ENCODE data around the gene ZNF90.

The ZNF90 gene

GRCh38 chr19:20153281-20153680 is 75.5 kb downstream of the ZNF90 start:
- Mint-ChIP-seq H3K27me3 (no peaks in the 10 kb centered on the region), H3K27ac (no peak overlapping the region), H3K9me3 (peaks cover 9% of the 10 kb centered on the region), H3K4me3 (no peak overlapping the region), H3K36me3 (ENCODE audit: low read depth) (no peaks in the 10 kb centered on the region), H3K4me1 (ENCODE audit: low read depth) (no peaks in the 10 kb centered on the region)

GRCh38 chr19:20154636-20155035 is 76.8 kb downstream of the ZNF90 start:
- H3K27me3 Mint-ChIP-seq: no peaks in the 10 kb centered on the region
- peaks cover 17% of the 10 kb centered on the region for H3K9me3 Mint-ChIP-seq
- H3K27ac Mint-ChIP-seq: no peak overlapping the region
- H3K4me3 Mint-ChIP-seq: no peak overlapping the region
- no peaks in the 10 kb centered on the region for H3K36me3 Mint-ChIP-seq (ENCODE audit: low read depth)
- no peaks in the 10 kb centered on the region for H3K4me1 Mint-ChIP-seq (ENCODE audit: low read depth)

GRCh38 chr19:20162821-20163220 is 85.0 kb downstream of the ZNF90 start:
- Mint-ChIP-seq H3K4me1 (ENCODE audit: low read depth) (peaks cover 23% of the 10 kb centered on the region), H3K36me3 (ENCODE audit: low read depth) (peaks cover 8% of the 10 kb centered on the region), H3K4me3 (no peak overlapping the region), H3K9me3 (peaks cover 33% of the 10 kb centered on the region), H3K27me3 (no peaks in the 10 kb centered on the region), H3K27ac (no peak overlapping the region)

DNA sequence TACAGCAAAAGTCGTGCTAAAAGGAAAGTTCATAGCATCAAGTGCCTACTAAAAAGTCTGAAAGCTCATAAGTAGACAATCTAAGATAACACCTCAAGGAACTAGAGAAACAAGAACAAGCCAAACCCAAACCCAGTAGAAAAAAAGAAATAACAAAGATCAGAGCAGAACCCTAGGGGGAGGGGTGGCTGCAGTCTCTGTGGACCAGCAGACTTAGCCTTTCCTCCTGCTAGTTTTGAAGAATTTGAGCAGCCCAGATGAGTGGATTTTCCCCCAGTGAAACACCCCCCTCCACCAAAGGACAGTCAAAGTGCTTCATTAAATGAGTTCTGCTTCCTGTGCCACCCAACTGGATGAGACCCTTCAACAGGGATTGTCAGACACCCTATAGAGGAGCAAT is 86.7 kb downstream of the ZNF90 start:
- H3K27ac Mint-ChIP-seq: no peak overlapping the region
- peaks cover 19% of the 10 kb centered on the region for H3K36me3 Mint-ChIP-seq (ENCODE audit: low read depth)
- peaks cover 26% of the 10 kb centered on the region for H3K4me1 Mint-ChIP-seq (ENCODE audit: low read depth)
- peaks cover 26% of the 10 kb centered on the region for H3K9me3 Mint-ChIP-seq
- no peak overlapping the region for H3K4me3 Mint-ChIP-seq
- no peaks in the 10 kb centered on the region for H3K27me3 Mint-ChIP-seq

GRCh38 chr19:20165971-20166592 is 88.3 kb downstream of the ZNF90 start:
- H3K27me3 Mint-ChIP-seq: no peaks in the 10 kb centered on the region
- peaks cover 28% of the 10 kb centered on the region for H3K9me3 Mint-ChIP-seq
- no peak overlapping the region for H3K27ac Mint-ChIP-seq
- H3K4me3 Mint-ChIP-seq: no peak overlapping the region
- H3K4me1 Mint-ChIP-seq (ENCODE audit: low read depth): peaks cover 32% of the 10 kb centered on the region
- peaks cover 33% of the 10 kb centered on the region for H3K36me3 Mint-ChIP-seq (ENCODE audit: low read depth)

DNA sequence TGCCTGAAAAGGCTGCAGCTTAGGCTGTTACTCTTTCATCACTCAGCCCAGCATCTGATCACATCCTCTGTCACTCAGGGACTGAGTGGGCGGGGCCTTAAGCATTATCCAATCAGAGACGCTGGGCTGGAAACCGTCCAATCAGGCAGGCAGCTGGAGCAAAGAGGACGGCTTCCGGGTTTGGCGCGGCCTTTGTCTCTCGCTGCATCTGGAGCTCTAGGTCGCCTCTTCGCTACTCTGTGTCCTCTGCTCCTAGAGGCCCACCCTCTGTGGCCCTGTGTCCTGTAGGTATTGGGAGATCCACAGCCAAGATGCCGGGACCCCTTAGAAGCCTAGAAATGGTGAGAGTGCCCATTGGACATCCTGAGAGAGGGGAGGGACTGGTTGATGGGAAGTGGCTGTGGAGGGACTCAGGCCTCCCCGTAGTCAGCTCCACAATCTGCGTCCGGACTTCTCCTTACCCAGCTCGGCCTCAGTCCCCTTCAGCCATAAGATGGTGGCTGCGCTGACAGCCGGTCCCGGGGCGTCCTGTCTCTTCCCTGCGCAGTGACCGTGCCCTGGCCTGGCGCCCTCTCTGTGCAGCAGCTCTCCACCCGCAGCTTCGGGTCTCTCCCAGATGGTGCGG is 89.3 kb downstream of the ZNF90 start, which contains the start of gene ZNF486:
Gene ZNF486, plus strand, starts transcription at position 195 of the 625 bp plus-strand sequence. Its CDS starts 117 bp downstream, at position 312.
- Mint-ChIP-seq H3K4me3 (peak within 1 kb of the TSS; percentile 97), H3K9me3 (peaks cover 28% of the 10 kb centered on the region)

GRCh38 chr19:20167651-20168122 is 89.9 kb downstream of the ZNF90 start:
- peaks cover 22% of the 10 kb centered on the region for H3K9me3 Mint-ChIP-seq
- H3K27me3 Mint-ChIP-seq: no peaks in the 10 kb centered on the region
- peak overlapping the region; percentile 97 for H3K4me3 Mint-ChIP-seq
- H3K4me1 Mint-ChIP-seq (ENCODE audit: low read depth): peaks cover 33% of the 10 kb centered on the region
- peak overlapping the region; percentile 91 for H3K27ac Mint-ChIP-seq
- peaks cover 48% of the 10 kb centered on the region for H3K36me3 Mint-ChIP-seq (ENCODE audit: low read depth)

More for the DNA sequence above, 89.3 kb downstream of the ZNF90 start, which contains the start of gene ZNF486:
- Mint-ChIP-seq H3K4me1 (ENCODE audit: low read depth) (peaks cover 38% of the 10 kb centered on the region), H3K27ac (peak within 1 kb of the TSS; percentile 91), H3K36me3 (ENCODE audit: low read depth) (peaks cover 42% of the 10 kb centered on the region), H3K27me3 (no peaks in the 10 kb centered on the region)
